Tibial nerve (tissue), 4 donors: Measurements from ENCODE around the gene APOA1. TPM values are rescaled to one million over a fixed set of nuclear protein-coding genes. Genes with fewer than 3 reads are reported as not detected.
A peak's percentile ranks its signal among the peaks of the same experiment; 100 is the strongest.

Experiments
- DNase-seq, 2 donors: peaks; one replicate each; pipeline ENCODE4 v3.0.0-alpha.2; 2019; ENCODE audit warnings: low spot score in 2 of 2
- H3K27ac ChIP-seq, 4 donors: fragments of 200-600 bp; sonication (generic) in 3 of 4; one replicate each; pipeline ENCODE4 v1.5.1; 2017 to 2019; ENCODE audit warnings: mild to moderate bottlenecking in 1 of 4
- H3K27me3 ChIP-seq, 2 donors: fragments of 200-600 bp; sonication (generic) in 1 of 2; one replicate each; pipeline versions ENCODE4 v1.5.1 to v1.6.0; 2017 to 2019
- H3K36me3 ChIP-seq, 3 donors: fragments of 200-600 bp; sonication (generic); one replicate each; pipeline ENCODE4 v1.5.1; 2018 to 2019
- H3K4me1 ChIP-seq, 4 donors: fragments of 200-600 bp; sonication (generic) in 3 of 4; one replicate each; pipeline ENCODE4 v1.5.1; 2017 to 2019
- H3K4me3 ChIP-seq, 4 donors: fragments of 200-600 bp; sonication (generic) in 3 of 4; one replicate each; pipeline ENCODE4 v1.5.1; 2017 to 2019; ENCODE audit warnings: mild to moderate bottlenecking in 1 of 4, moderate library complexity in 1 of 4
- H3K9me3 ChIP-seq, 4 donors: fragments of 200-600 bp; sonication (generic) in 3 of 4; one replicate each; pipeline ENCODE4 v1.5.1; 2017 to 2019
- CTCF ChIP-seq, 5 experiments: fragments of 200-600 bp in 3 of 5; fragments of 450-650 bp in 2 of 5; sonication (generic) in 3 of 5; IDR thresholded peaks; one replicate each; pipeline ENCODE4 v1.5.1; 2016 to 2019; ENCODE audit warnings: antibody characterized with exemption in 5 of 5, mild to moderate bottlenecking in 3 of 5, moderate library complexity in 2 of 5
- EP300 ChIP-seq, 2 donors: sonication (generic); formaldehyde crosslinking; IDR thresholded peaks; one replicate each; pipeline ENCODE4 v1.6.1; 2017; ENCODE audit warnings: antibody characterized with exemption in 2 of 2, mild to moderate bottlenecking in 1 of 2
- POLR2A ChIP-seq, 2 donors: fragments of 450-650 bp; IDR thresholded peaks; one replicate each; pipeline ENCODE4 v1.6.1; 2017; ENCODE audit warnings: antibody characterized with exemption in 2 of 2, mild to moderate bottlenecking in 2 of 2, moderate library complexity in 2 of 2
- WGBS, 2 donors: methylation state at CpG; one replicate each; pipeline ENCODE4 v1.1.5; 2018; 5-methylcytosine and 5-hydroxymethylcytosine counted together
- total RNA-seq, 4 donors: library from RNA; depleted of rRNA; stranded (reverse); fragments of >200 nt; gene quantifications; one replicate each; pipeline ENCODE4 v1.1.0, GENCODE V29; 2016

APOA1 gene
- total RNA-seq, 4 donors from 2014 or later: 4.1 to 8.4 (median 6.5) TPM

- 95 to 96% methylated on average over 5 of the region's 5 CpGs for WGBS, 2 donors
- H3K4me1 ChIP-seq: peaks cover 0 to 32% (median 25%) of the 10 kb centered on the region in 4 donors
- no peak overlapping the region for H3K27ac ChIP-seq
- no peaks in the 10 kb centered on the region for H3K27me3 ChIP-seq
- no peaks in the 10 kb centered on the region for H3K9me3 ChIP-seq
- no peak for TF ChIP-seq EP300 (IDR thresholded peaks at IDR 0.05)
- no peak for TF ChIP-seq CTCF (IDR thresholded peaks at IDR 0.05)
- TF ChIP-seq POLR2A (IDR thresholded peaks at IDR 0.05): no peak
- DNase-seq: no peak
- no peak overlapping the region for H3K4me3 ChIP-seq
- peaks cover 0 to 81% (median 9%) of the 10 kb centered on the region in 3 donors for H3K36me3 ChIP-seq
These were observed 19.0 kb upstream of the APOA1 start for GRCh38 chr11:116856423-116856822.

GRCh38 chr11:116855413-116855812, 18.0 kb upstream of the APOA1 start:
- H3K27me3 ChIP-seq: no peaks in the 10 kb centered on the region
- no peaks in the 10 kb centered on the region for H3K9me3 ChIP-seq
- peaks cover 0 to 37% (median 30%) of the 10 kb centered on the region in 4 donors for H3K4me1 ChIP-seq
- WGBS, 2 donors: 83 to 90% methylated on average over 7 of the region's 7 CpGs
- no peak for DNase-seq
- no peak overlapping the region for H3K27ac ChIP-seq
- TF ChIP-seq POLR2A (IDR thresholded peaks at IDR 0.05) (no peak), EP300 (IDR thresholded peaks at IDR 0.05) (no peak), CTCF (IDR thresholded peaks at IDR 0.05) (no peak)
- H3K4me3 ChIP-seq: no peak overlapping the region
- peaks cover 0 to 71% (median 9%) of the 10 kb centered on the region in 3 donors for H3K36me3 ChIP-seq

- H3K4me1 ChIP-seq: peaks cover 0 to 37% (median 30%) of the 10 kb centered on the region in 4 donors
- no peaks in the 10 kb centered on the region for H3K27me3 ChIP-seq
- peaks cover 0 to 67% (median 16%) of the 10 kb centered on the region in 3 donors for H3K36me3 ChIP-seq
- 60 to 69% methylated on average over 6 of the region's 6 CpGs for WGBS, 2 donors
- TF ChIP-seq EP300 (IDR thresholded peaks at IDR 0.05) (no peak), CTCF (IDR thresholded peaks at IDR 0.05) (no peak), POLR2A (IDR thresholded peaks at IDR 0.05) (no peak)
- DNase-seq: no peak
- H3K9me3 ChIP-seq: no peaks in the 10 kb centered on the region
- peak overlapping the region in 2 of 4 donors; percentile 23 to 55 for H3K27ac ChIP-seq
- no peak overlapping the region for H3K4me3 ChIP-seq
These were observed 16.1 kb upstream of the APOA1 start for GRCh38 chr11:116853461-116854073.

GRCh38 chr11:116852261-116853031, 15.0 kb upstream of the APOA1 start:
- Histone ChIP-seq H3K27me3 (no peaks in the 10 kb centered on the region), H3K4me1 (peaks cover 0 to 37% (median 30%) of the 10 kb centered on the region in 4 donors), H3K27ac (peak overlapping the region in 3 of 4 donors; percentile 31 to 58 (median 55)), H3K4me3 (no peak overlapping the region), H3K36me3 (peaks cover 0 to 66% (median 14%) of the 10 kb centered on the region in 3 donors), H3K9me3 (no peaks in the 10 kb centered on the region)
- WGBS, 2 donors: 40 to 44% methylated on average over 5 of the region's 5 CpGs
- no peak for DNase-seq
- TF ChIP-seq EP300 (IDR thresholded peaks at IDR 0.05) (no peak), CTCF (IDR thresholded peaks at IDR 0.05) (no peak)

- peaks cover 0 to 66% (median 15%) of the 10 kb centered on the region in 3 donors for H3K36me3 ChIP-seq
- no peak overlapping the region for H3K4me3 ChIP-seq
- TF ChIP-seq CTCF (IDR thresholded peaks at IDR 0.05): no peak
- no peak for TF ChIP-seq POLR2A (IDR thresholded peaks at IDR 0.05)
- TF ChIP-seq EP300 (IDR thresholded peaks at IDR 0.05): no peak
- no peaks in the 10 kb centered on the region for H3K9me3 ChIP-seq
- WGBS, 2 donors: 43 to 61% methylated on average over 7 of the region's 7 CpGs
- H3K27me3 ChIP-seq: no peaks in the 10 kb centered on the region
- peaks cover 0 to 37% (median 30%) of the 10 kb centered on the region in 4 donors for H3K4me1 ChIP-seq
- H3K27ac ChIP-seq: peak overlapping the region in 2 of 4 donors; percentile 50 to 58
- DNase-seq: no peak
These were observed 14.2 kb upstream of the APOA1 start for GRCh38 chr11:116851626-116852025.
